ENCODE measurements around the gene RGS9BP. TPM values are rescaled to one million over a fixed set of nuclear protein-coding genes. Genes with fewer than 3 reads are reported as not detected.

The RGS9BP gene
- total and polyA plus RNA-seq, 2 of the 13 experiments (the other 11 are each of a cell fraction or from before 2014, with no cell fraction given) = 0.01 TPM; not detected in 1

Small RNAs within 50 kb of the gene (small RNA-seq; reads per million reads assigned to genes)
- 0 reads per million in 3 experiments for gene RN7SL789P (ENCODE audit: insufficient read depth in 2 of 3, insufficient read length in 3 of 3, low read depth in 2 of 3, low replicate concordance in 1 of 3)

Other genes with a start within 250 kb of the RGS9BP start
- 332 and 370 TPM in 2 replicates for gene PDCD5, start 94.7 kb upstream of the RGS9BP start, total RNA-seq (2016; rRNA removed; fragmentation: Illumina TruSeq; extraction: Trizol)
- gene PDCD5, start 94.7 kb upstream of the RGS9BP start, polyA plus RNA-seq (2011; rRNA removed) = 55.6 and 56.3 TPM in 2 replicates
- gene ANKRD27, start 668 bp upstream of the RGS9BP start, total RNA-seq (2016; rRNA removed; fragmentation: Illumina TruSeq; extraction: Trizol) = 23.7 and 30.6 TPM in 2 replicates
- 20.4 and 22.2 TPM in 2 replicates for gene ANKRD27, start 668 bp upstream of the RGS9BP start, polyA plus RNA-seq (2011; rRNA removed)
- gene NUDT19, start 16.0 kb downstream of the RGS9BP start, total RNA-seq (2016; rRNA removed; fragmentation: Illumina TruSeq; extraction: Trizol) = 3.6 and 3.9 TPM in 2 replicates
- 2.9 and 3.1 TPM in 2 replicates for gene NUDT19, start 16.0 kb downstream of the RGS9BP start, polyA plus RNA-seq (2011; rRNA removed)
- 0.40 and 0.60 TPM in 2 replicates for gene TDRD12, start 43.9 kb downstream of the RGS9BP start, total RNA-seq (2016; rRNA removed; fragmentation: Illumina TruSeq; extraction: Trizol)
- 0.03 and 0.05 TPM in 2 replicates for gene TDRD12, start 43.9 kb downstream of the RGS9BP start, polyA plus RNA-seq (2011; rRNA removed)
- 3.2 and 4.7 TPM in 2 replicates for gene SLC7A9, start 193.9 kb downstream of the RGS9BP start, total RNA-seq (2016; rRNA removed; fragmentation: Illumina TruSeq; extraction: Trizol)
- gene SLC7A9, start 193.9 kb downstream of the RGS9BP start, polyA plus RNA-seq (2011; rRNA removed) = 8.3 and 8.8 TPM in 2 replicates

Data from HepG2 (cell line).